Nephron progenitor cell (in vitro differentiated cells): ENCODE results near the gene MSRB1.
"Not testable (repeated sequence)": the region's sequence is repeated elsewhere in the genome, so short reads cannot be mapped to it uniquely, and the experiment has no call there.

ENCODE experiments used
- DNase-seq: peaks from one replicate; pipeline ENCODE4 v3.0.0; 2021
- H3K27ac Mint-ChIP-seq: 2 replicates; pipeline ENCODE4 v1.8.0; 2021; ENCODE audit warnings: mild to moderate bottlenecking, moderate library complexity, mixed read lengths
- H3K27me3 Mint-ChIP-seq: 2 replicates; pipeline ENCODE4 v1.8.0; 2021; ENCODE audit warnings: mild to moderate bottlenecking, low read depth, mixed read lengths; ENCODE audit not compliant: poor library complexity
- H3K36me3 Mint-ChIP-seq: 2 replicates; pipeline ENCODE4 v1.8.0; 2021; ENCODE audit warnings: low read depth, mixed read lengths
- H3K4me1 Mint-ChIP-seq: 2 replicates; pipeline ENCODE4 v1.8.0; 2021; ENCODE audit warnings: mixed read lengths
- H3K4me3 Mint-ChIP-seq: 2 replicates; pipeline ENCODE4 v1.8.0; 2021; ENCODE audit warnings: mild to moderate bottlenecking, moderate library complexity, mixed read lengths
- H3K9me3 Mint-ChIP-seq: 2 replicates; pipeline ENCODE4 v1.8.0; 2021; ENCODE audit warnings: mild to moderate bottlenecking, moderate library complexity, mixed read lengths
- CTCF ChIP-seq: fragments of 200-600 bp; sonication (generic); IDR thresholded peaks from 2 replicates; pipeline ENCODE4 v1.5.0; 2021; ENCODE audit warnings: antibody characterized with exemption

The MSRB1 gene

GRCh38 chr16:1958715-1959268, 15.8 kb upstream of the MSRB1 start:
- H3K9me3 Mint-ChIP-seq, result peaks cover 4% of the 10 kb centered on the region
- TF ChIP-seq CTCF, result no peak
- H3K27me3 Mint-ChIP-seq, result peaks cover 4% of the 10 kb centered on the region
- H3K4me1 Mint-ChIP-seq, result peaks cover 38% of the 10 kb centered on the region
- no peak for DNase-seq
- H3K36me3 Mint-ChIP-seq, result peaks cover 21% of the 10 kb centered on the region
- no peak overlapping the region for H3K27ac Mint-ChIP-seq
- H3K4me3 Mint-ChIP-seq, result peak overlapping the region; percentile 93

- H3K27ac Mint-ChIP-seq, DNase-seq, H3K4me3 Mint-ChIP-seq, H3K27me3 Mint-ChIP-seq, H3K9me3 Mint-ChIP-seq: not testable (repeated sequence)
- H3K4me1 Mint-ChIP-seq, result peaks cover 31% of the 10 kb centered on the region
- H3K36me3 Mint-ChIP-seq, result peaks cover 15% of the 10 kb centered on the region
Measured at GRCh38 chr16:1958143-1958491, 15.1 kb upstream of the MSRB1 start.

GRCh38 chr16:1957434-1958142, 14.6 kb upstream of the MSRB1 start:
- DNase-seq, H3K4me3 Mint-ChIP-seq, H3K9me3 Mint-ChIP-seq, H3K27ac Mint-ChIP-seq, H3K27me3 Mint-ChIP-seq: not testable (repeated sequence)
- H3K36me3 Mint-ChIP-seq, result peaks cover 11% of the 10 kb centered on the region
- H3K4me1 Mint-ChIP-seq, result peaks cover 29% of the 10 kb centered on the region

- no peak overlapping the region for H3K4me3 Mint-ChIP-seq
- no peaks in the 10 kb centered on the region for H3K36me3 Mint-ChIP-seq
- peaks cover 4% of the 10 kb centered on the region for H3K9me3 Mint-ChIP-seq
- no peak overlapping the region for H3K27ac Mint-ChIP-seq
- no peak for TF ChIP-seq CTCF
- H3K27me3 Mint-ChIP-seq, result peaks cover 4% of the 10 kb centered on the region
- peaks cover 11% of the 10 kb centered on the region for H3K4me1 Mint-ChIP-seq
- DNase-seq, result no peak
Measured at GRCh38 chr16:1953734-1954133, 10.7 kb upstream of the MSRB1 start.

- no peak for DNase-seq
- no peak for TF ChIP-seq CTCF
- Mint-ChIP-seq H3K4me1 (peaks cover 18% of the 10 kb centered on the region), H3K27me3 (peaks cover 4% of the 10 kb centered on the region), H3K9me3 (no peaks in the 10 kb centered on the region), H3K4me3 (no peak overlapping the region), H3K36me3 (no peaks in the 10 kb centered on the region), H3K27ac (no peak overlapping the region)
Measured at GRCh38 chr16:1950559-1950958, 7.6 kb upstream of the MSRB1 start.

GRCh38 chr16:1950047-1950446, 7.0 kb upstream of the MSRB1 start:
- no peak for TF ChIP-seq CTCF
- Mint-ChIP-seq H3K27me3 (peaks cover 4% of the 10 kb centered on the region), H3K4me1 (peaks cover 18% of the 10 kb centered on the region), H3K36me3 (no peaks in the 10 kb centered on the region), H3K4me3 (no peak overlapping the region), H3K27ac (no peak overlapping the region), H3K9me3 (no peaks in the 10 kb centered on the region)
- DNase-seq, result no peak

- no peak for DNase-seq
- Mint-ChIP-seq H3K27me3 (peaks cover 4% of the 10 kb centered on the region), H3K9me3 (peaks cover 2% of the 10 kb centered on the region), H3K4me3 (no peak overlapping the region), H3K4me1 (peaks cover 20% of the 10 kb centered on the region), H3K36me3 (no peaks in the 10 kb centered on the region), H3K27ac (no peak overlapping the region)
- no peak for TF ChIP-seq CTCF
Measured at GRCh38 chr16:1949507-1949906, 6.5 kb upstream of the MSRB1 start.
